Bone marrow (tissue), 2 donors: ENCODE results near the gene LYSMD4.

Experiments used
- DNase-seq, 2 donors: peaks; one replicate each; lab custom pipeline; 2025; lab: John Stamatoyannopoulos, UW

LYSMD4 gene

DNA sequence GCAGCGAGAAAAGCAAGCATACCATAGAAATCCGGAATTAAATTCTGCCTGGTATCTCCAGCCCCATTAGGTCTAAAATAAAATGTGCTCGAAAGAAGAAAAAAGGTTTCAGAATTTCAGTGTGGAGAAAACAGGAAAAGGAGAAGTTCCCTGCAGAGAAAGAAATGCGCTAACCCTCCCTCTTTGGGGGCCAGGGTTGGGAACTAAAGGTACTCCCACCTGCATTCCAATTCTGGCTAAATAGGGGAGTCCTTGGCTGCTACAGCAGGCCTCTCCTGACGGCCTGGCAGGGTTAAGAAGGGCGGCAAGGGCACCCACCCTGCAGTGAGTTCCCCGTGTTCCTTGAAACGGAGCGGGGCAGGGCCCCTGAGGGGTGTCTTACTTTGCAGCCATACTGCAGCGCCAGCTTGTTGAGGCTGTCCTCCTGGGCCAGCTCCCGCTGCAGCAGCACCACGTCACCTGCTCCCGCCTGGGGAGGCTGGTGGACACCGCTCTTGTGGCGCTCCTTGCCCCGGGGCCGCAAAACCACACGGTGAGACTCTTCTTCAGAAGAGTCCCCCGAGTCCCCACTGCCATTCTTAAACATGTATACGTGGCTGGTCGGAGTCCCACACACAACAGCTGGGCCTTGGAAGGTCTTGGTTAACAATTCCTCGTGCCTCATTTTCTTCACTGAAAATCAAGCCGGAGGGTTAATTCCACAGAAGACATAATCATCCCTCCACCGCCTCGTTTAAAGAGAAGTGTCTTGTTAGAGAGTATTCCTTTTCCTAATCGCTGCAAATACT, 1.7 kb downstream of the LYSMD4 start:
- DNase-seq: no peak

DNA sequence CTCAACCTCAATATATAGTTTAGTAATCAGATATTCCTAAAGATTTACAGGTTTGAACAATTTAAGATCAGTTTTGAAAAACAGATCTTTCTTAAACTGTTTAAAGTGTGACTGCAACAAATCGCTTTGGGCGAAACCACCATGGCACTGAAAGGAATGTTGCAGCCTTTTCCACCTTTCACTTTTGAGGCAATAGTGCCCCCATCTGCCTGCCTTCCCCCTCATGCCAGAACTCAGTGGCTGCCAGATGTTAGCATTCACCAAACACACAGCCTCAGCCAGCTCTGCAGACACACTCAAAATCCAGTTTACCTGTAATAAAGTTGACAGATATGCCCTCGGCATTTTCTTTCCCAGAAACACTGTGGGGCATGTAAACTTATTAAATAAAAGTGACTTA, 3.3 kb downstream of the LYSMD4 start:
- DNase-seq: peak in 1 of 2 donors; percentile 7

DNA sequence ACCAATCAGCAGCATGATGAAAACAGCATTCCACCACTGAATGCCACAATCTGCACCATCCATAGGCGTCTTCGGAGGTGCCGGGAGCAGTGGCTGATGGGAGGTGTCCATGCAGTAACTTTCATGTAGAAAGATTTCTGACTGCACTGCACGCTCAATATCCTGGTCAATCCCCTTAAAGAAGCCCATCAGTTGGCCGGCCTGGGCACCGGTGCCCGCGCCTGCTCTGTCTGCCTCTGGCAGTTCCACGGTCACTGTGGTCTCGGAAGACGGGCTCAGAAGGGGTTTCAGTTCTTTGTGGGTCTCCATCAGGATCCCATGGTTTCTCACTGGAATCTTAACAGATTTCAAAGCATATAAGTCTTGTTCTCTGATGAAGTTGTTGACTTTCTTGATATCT, 3.9 kb downstream of the LYSMD4 start:
- no peak for DNase-seq

DNA sequence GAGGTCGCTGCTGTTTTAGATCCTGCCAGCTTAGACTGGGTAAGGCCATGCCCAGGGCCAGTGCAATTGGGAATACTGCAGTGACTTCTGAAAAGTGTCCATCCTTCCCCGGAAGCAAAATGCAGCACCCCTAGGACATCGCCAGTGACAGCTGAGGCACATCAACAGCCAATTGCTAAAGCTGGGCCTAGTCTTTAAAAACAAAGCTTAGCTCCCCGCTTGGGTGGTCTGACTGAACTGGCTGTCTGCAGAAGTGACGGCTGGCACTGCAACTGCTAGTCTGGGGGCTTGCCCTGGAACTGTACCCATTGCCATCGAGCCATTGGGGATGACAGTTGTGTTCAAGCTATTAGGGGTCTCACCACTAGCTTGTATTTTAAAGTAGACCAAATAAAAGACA, 4.3 kb downstream of the LYSMD4 start:
- DNase-seq: no peak

DNA sequence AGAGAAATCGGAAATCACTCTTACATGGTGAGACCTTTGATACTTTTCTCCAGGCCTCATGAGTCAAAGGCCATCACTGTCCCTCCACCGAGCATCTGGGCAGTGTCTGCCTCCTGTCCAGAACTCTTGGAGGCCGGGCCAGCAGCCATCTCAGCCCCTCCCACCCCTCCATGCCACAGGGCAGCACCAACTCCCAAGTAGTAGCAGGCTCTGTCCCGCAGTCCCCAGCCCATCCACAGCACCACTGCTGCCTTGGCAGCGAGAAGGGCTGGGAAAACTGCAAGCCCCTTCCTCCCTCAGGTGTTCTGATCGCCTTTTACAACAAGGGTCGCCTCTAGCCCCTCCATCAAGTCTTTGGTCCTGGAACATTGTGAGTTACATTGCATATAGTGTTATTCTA, 5.5 kb downstream of the LYSMD4 start:
- no peak for DNase-seq

DNA sequence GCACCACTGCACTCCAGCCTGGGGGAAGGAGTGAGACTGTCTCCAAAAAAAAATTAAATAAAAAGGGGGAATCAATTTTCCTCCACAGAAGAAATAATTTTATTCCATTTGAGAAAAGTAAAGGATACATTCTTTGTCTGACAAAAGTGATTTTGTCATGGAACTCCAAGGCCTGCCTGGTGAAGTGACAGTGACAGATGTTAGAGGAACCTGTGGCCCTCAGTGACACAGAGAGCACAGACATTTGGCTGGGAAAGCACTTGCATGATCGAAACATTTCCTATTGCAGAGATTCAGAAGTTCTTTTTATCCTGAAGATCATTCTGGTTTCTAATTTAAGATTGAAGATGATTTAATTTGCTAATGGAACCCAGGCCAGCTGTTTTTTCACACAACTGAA, 5.9 kb downstream of the LYSMD4 start:
- no peak for DNase-seq

DNA sequence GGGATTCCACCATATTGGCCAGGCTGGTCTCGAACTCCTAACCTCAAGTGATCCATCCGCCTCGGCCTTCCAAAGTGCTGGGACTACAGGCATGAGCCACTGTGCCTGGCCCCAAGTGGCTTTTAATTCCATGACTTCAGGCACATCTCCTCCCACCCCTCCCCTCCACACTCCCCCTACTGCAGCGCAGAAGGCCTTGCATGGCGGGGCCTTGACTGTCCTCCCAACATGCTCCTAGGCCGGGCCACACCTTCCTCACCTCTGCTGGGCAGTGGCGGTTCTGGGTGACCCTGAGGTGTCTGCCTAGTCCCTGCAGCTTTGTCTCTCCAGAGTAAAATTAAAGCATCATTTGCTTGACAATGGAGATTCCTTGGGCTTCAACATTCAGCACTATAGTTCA, 6.9 kb downstream of the LYSMD4 start:
- DNase-seq: no peak

DNA sequence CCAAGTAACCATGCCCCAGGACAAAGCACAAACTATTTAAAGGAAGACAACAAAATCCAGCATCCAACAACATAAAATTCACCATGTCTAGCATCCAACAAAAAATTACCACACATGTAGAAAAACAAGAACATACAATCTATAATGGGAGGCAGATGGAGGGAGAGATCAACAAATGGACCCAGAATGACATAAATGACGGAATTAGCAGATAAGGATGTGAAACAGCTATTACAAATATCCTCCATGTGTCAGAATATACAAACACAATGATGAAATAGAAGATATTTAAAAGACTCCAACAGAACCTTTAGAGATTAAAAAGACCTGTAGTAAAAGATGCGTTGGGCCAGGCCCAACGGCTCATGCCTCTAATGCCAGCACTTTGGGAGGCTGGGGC, 10.8 kb downstream of the LYSMD4 start:
- DNase-seq: no peak

DNA sequence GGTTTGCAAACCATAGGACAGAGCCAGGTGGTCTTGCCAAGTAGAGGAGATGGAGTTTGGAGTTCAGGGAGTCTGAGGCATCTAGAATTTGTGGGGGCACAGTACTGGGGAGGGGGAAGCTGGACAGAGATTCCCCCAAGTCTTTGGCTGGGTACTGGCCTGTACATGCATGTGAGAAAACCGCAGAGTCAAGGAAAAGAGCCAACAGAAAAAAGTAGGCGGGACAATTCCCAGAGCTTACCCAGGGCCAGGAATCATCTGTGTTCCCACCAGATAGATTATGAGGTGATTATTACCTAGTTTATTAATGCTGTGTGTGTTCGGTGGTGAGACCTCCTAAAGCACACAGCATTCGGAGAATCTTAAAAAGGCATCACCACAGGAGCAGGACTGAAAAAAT, 11.3 kb downstream of the LYSMD4 start:
- no peak for DNase-seq

DNA sequence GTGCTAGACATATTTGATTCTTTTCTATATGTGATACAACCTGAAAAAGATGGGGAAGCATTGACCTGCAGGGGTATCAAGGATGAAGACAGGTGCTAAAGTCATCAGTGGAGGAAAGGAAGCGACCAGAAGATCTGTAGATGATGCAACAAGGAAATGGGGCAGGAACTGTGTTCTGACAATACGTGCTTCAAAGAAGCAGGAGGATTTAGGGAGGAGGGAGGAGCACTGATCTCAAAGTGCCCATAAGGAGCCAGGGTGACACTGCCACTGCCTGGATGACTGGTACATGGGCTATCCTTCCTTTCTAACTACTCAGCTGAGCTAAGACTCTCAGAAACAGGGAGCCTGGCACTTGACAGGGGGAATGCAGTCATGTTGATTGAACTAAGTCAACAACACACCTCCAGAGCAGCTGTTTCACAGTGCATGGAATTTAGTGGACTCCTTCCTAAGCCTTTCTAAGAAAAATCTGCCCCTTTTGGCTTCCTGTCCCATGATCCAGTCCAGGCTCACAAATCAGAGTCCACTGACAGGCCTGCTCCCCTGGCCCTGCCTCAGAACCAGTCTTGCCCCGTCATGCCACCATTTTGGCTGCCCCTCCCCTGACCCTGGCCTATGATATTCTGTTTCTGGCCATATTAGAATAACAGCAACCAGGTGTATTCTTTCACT, 12.0 kb downstream of the LYSMD4 start:
- no peak for DNase-seq

DNA sequence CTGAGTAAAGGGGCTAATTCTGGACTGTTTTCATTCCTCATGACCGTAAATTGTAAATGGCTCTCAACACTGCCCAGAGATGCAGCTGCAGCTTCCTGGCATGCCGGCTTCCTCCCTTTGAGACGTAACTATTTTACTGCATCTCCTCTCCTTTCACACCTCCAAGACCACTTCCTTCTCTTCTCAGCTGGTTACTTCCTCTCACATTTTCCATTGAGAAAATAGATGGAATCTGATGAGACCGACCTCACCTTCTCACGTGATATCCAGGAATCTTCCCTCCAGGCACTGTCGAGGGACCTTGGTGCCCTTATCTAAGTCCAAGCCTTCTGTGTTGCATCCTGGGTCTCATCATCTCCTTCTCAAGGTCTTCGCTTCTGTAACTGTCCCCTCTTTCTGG, 12.7 kb downstream of the LYSMD4 start:
- no peak for DNase-seq

DNA sequence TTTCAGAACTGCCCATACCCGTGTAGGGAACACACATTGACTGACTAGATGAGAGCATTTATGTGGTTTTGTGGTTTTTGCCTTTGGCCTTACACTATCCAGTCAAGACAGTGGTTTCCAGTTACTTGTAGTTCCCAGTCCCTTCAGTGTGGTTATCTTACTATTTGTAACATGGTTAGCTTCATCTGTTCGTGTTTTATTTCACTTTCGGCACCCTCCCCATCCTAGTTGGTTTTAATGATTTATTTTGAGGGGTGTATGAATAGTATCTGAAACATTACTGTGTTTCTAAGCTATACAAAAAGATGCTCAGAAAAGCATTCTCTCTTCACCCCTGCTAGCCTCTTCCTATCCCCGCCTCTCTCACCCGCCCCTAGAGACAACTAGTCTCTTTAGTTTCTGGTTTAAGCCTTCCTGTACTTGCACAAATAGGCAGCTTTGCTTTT, 14.1 kb downstream of the LYSMD4 start:
- DNase-seq: no peak

DNA sequence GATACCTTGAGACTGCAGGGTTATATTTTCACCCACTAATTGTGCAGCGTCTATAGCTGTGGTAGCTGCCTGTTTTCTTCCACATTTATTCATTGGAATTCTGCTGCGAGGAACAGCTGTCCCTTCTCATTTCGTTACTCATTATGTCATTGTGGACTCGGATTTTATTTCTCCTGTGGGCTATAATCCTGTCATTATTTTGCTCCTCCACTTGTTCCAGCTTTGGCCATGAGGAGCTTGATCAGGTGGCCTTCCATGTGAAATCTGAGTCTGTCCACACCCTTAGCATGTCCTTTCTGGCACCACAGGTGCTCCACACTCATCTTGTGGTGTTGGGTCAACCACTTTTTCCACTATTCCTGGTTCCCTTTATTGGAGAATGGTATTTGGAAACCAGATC, 14.8 kb downstream of the LYSMD4 start:
- DNase-seq: no peak

DNA sequence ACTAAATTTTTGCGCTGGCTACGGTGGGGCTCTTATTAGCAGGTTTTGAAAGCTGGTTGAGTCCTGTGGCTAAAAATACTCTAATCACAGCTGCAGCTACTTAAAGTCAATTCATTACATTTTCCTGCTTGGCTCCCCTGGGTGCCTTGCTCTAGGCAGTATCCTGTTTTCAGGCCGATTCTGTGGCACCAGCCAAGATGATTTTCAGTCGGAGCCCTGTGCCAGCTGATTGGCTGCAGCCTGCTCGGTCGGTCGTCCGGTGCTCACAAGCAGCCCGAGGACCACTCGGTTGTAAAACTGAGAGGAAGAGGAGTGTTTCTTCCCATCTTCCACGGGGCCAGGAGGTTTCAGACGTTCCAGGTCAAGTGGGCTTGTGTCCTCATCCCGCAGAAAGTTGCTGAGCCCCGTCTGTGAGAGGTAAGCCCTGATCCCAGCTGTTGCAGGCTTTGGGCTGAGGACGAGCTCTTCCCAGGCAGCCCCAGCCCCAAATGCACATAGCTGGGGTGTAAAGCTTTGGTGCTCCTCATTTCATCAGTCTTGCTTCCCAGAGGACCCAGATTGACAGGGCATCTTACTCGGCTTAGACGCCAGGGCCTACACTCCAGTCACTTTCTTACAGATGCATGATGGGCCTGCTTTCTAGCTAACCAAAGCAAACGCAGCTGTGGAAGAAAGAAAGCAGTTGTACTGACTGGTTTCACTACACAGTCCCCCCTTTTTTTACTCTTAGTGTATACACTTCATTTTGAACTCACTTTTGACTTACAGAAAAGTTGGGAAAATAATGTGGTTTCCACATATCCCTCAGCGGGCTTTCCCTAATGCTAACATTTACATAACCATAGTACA, 15.9 kb downstream of the LYSMD4 start:
- DNase-seq: no peak

DNA sequence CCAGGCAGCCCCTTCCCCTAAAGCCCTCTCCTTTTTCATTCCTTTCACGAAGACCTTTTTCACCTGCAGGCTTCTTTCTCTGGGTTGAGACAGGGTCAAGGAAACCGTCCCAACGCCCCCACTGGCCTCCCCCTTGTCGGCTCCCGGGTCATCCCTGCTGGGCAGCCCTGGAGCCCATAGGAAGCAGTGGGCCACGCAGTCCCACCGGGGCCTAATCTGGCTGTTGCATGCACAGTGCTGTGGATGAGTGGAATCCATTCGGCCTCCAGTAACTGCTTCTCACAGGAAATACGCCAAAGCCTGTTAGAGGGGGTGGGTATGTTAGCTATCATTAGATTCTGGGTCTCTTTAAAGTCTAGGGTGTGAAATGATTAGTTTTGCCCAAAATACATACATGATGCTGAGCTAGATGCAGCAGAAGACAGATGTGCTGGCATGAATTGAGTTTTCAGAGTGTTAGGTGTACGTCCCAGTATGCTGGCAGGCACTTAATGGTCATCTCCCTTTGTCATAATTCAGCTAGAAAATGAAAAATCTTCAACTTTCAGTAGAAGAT, 16.6 kb downstream of the LYSMD4 start:
- no peak for DNase-seq

DNA sequence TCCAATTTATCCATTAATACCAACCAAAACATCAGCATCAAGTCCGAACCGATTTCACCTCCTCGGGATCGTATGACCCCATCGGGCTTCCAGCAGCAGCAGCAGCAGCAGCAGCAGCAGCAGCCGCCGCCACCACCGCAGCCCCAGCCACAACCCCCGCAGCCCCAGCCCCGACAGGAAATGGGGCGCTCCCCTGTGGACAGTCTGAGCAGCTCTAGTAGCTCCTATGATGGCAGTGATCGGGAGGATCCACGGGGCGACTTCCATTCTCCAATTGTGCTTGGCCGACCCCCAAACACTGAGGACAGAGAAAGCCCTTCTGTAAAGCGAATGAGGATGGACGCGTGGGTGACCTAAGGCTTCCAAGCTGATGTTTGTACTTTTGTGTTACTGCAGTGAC, 20.8 kb downstream of the LYSMD4 start:
- no peak for DNase-seq

DNA sequence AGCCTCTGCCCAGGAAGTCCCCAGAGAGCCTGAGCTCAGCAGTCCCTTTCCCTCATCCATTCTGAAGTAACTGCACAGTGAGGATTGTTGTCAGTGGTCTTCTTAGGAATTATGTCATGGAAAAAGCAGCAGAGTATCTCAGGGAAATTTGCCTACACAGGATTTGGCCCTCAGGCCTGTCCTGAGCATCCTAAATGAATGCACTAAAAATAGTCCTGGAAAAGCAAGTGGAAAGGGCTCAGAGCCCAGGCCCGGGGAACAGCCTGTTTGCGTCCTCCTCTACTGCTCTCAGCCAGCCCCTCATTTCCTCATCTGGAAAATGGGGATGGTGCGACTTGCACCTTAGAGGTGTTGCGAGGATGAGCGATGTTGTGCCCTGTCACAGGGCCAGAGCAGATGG, 21.6 kb downstream of the LYSMD4 start:
- DNase-seq: no peak

DNA sequence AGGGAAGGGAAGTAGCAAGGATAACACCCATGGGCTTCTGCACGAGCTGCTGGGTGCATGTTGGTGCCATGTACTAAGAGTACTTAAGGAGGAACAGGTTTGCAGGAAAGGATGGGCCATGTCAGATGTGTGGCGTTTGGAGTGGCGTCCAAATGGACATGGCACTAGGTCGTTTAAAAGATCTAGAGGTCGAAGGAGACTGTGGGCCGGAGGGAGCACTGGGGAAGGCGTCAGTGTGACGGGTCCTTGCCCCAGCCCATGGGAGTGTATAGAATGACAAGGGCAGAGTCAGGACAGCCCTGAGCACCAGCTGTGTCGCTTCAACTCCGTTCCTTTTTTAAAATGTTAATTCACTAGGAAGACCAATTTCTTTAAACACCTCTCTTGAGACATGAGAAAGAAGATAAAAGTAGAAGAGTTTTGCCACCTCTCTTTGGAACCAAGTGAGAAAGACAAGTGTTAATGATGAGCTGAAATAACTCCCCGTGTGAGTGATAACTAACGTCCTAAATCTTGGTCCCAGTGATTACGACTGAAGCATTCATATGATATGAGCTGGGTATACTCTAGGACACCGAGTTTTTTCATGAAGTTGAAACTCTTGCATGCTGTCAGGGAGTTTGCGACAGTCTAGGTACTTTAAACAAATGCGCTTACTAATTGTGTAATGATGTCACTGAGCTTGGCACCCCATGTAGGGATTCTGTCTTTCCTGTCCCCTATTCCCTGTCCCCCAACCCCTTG, 23.8 kb downstream of the LYSMD4 start:
- DNase-seq: no peak

DNA sequence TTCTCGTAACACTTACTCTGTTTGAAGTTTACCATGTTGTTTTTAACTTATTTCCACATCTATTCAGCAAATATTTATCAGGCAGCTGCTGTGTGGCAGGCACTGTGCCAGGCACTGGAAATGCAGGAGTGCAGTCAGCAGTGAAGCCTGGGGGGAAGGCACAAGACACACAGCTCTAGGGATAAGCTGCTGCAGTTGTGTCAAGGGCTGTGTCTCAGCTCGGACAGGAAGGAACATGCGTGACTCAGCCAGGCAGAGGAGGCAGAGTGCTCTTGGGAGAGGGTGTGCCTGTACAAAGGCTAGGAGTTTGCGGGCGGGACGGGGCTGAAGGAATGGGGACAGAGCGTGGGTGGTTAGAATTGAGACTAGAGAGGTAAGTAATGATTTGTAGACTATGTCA, 24.7 kb downstream of the LYSMD4 start:
- no peak for DNase-seq

DNA sequence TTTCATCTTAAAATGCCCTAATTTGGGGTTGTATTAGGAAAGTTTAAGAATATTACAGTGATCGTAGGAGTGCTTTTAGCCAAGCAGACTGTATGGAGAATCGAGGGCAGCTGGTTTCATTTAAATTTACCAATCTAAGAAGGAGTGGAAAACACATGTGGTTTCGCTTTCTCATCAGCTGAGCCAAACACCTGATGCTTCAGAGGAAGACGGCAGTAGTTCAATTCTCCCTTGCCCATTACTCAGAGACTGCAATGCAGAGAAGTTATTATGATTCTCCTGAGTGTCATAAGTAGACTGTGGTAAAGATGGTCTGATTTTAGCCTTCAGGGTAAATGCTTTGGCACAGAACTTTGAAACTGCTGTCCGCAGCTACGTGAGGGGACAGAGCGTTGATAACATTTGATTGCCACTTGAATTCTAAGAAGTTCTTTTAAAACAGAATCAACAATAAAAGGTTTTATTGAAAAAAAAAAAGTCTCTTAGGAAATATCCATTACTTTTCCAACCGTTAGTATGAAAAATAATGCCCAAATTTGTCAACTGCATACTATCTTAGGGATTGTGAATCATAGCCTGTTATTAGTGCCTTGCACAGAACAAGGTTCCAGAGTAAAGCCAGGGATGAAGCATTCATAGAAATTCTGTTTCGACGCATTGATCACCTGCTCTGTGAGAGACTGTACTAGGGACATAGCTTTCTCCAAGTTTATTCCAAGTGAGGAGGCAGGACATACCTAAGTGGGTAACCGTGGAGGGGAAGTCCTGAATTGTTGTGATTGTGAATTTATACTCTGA, 25.6 kb downstream of the LYSMD4 start:
- no peak for DNase-seq
